HepG2 (cell line): ENCODE measurements around the gene NPB. TPM values are rescaled to one million over a fixed set of nuclear protein-coding genes. Genes with fewer than 3 reads are reported as not detected.

ENCODE experiments used
- AKAP8 ChIP-seq: sonication (generic); formaldehyde crosslinking; IDR thresholded peaks from 2 replicates; pipeline ENCODE4 v1.5.1; 2020; ENCODE audit warnings: mild to moderate bottlenecking, missing genetic modification reagents
- BORCS8-MEF2B ChIP-seq: sonication (generic); formaldehyde crosslinking; IDR thresholded peaks from 2 replicates; pipeline ENCODE4 v1.8.0; 2022; ENCODE audit warnings: mild to moderate bottlenecking, missing genetic modification reagents
- CHD2 ChIP-seq: IDR thresholded peaks from 2 replicates; pipeline ENCODE4 v1.6.1; 2011; ENCODE audit warnings: low read depth, low read length, improper control_type of control experiment
- HDAC1 ChIP-seq: sonication (generic); formaldehyde crosslinking; IDR thresholded peaks from 2 replicates; pipeline ENCODE4 v1.5.1; 2020; ENCODE audit warnings: mild to moderate bottlenecking, missing genetic modification reagents
- NR2F6 ChIP-seq, 2 experiments: IDR thresholded peaks; 2 replicates each; pipeline ENCODE4 v1.6.1; 2016; ENCODE audit warnings: antibody characterized with exemption in 1 of 2, mild to moderate bottlenecking in 1 of 2
- SSRP1 ChIP-seq: IDR thresholded peaks from 2 replicates; pipeline ENCODE4 v1.6.1; 2016; ENCODE audit warnings: control low read depth
- YEATS4 ChIP-seq: sonication (generic); formaldehyde crosslinking; IDR thresholded peaks from 2 replicates; pipeline ENCODE4 v1.4.0; 2020; ENCODE audit warnings: missing genetic modification reagents, borderline replicate concordance
- ZNF556 ChIP-seq: sonication (generic); formaldehyde crosslinking; IDR thresholded peaks from 2 replicates; pipeline ENCODE4 v1.4.0; 2020; ENCODE audit warnings: mild to moderate bottlenecking, missing genetic modification reagents, borderline replicate concordance
- ZNF660 ChIP-seq: sonication (generic); formaldehyde crosslinking; IDR thresholded peaks from 2 replicates; pipeline ENCODE4 v1.5.1; 2020; ENCODE audit warnings: mild to moderate bottlenecking, low read depth, missing genetic modification reagents, borderline replicate concordance
- ZNF782 ChIP-seq: sonication (generic); formaldehyde crosslinking; IDR thresholded peaks from 2 replicates; pipeline ENCODE4 v1.4.0; 2020; ENCODE audit warnings: missing genetic modification reagents, mild to moderate bottlenecking, borderline replicate concordance
- polyA plus RNA-seq, 8 experiments: library from polyadenylated mRNA; depleted of rRNA in 3 of 8; stranded (reverse) in 7 of 8; unstranded in 1 of 8; fragments of >200 nt; fragmentation: Illumina TruSeq in 4 of 8; extraction: Trizol in 4 of 8; gene quantifications; 2 replicates each; pipeline versions ENCODE4 v1.2.1 to v1.2.3, GENCODE V29; 2011 to 2016; ENCODE audit warnings: low read depth in 4 of 8, missing spikeins in 1 of 8, mixed read lengths in 1 of 8; ENCODE audit not compliant: insufficient read depth in 1 of 8
- total RNA-seq, 5 experiments: library from RNA; depleted of rRNA; stranded (reverse); fragments of >200 nt; fragmentation: Illumina TruSeq; extraction: Trizol; gene quantifications; 2 replicates each; pipeline ENCODE4 v1.2.3, GENCODE V29; 2016; ENCODE audit warnings: low read depth in 1 of 5
- TF ChIP-seq, protein P1 (sequence below): sonication (generic); formaldehyde crosslinking; IDR thresholded peaks from 2 replicates; pipeline ENCODE4 v1.4.0; 2020; ENCODE audit warnings: mild to moderate bottlenecking, low read depth, missing genetic modification reagents
- TF ChIP-seq, protein P2 (sequence below): sonication (generic); formaldehyde crosslinking; IDR thresholded peaks from one replicate; pipeline ENCODE4 v1.5.1; 2020; ENCODE audit warnings: mild to moderate bottlenecking, missing genetic modification reagents; ENCODE audit errors: not compliant biosample characterization
- TF ChIP-seq, protein P3 (sequence below): IDR thresholded peaks from 2 replicates; pipeline ENCODE4 v1.6.1; 2016; ENCODE audit warnings: mild to moderate bottlenecking

Gene NPB
- total and polyA plus RNA-seq, 2 of the 13 experiments (the other 11 are each of a cell fraction or from before 2014, with no cell fraction given), result 0.11 to 0.93 TPM

DNA sequence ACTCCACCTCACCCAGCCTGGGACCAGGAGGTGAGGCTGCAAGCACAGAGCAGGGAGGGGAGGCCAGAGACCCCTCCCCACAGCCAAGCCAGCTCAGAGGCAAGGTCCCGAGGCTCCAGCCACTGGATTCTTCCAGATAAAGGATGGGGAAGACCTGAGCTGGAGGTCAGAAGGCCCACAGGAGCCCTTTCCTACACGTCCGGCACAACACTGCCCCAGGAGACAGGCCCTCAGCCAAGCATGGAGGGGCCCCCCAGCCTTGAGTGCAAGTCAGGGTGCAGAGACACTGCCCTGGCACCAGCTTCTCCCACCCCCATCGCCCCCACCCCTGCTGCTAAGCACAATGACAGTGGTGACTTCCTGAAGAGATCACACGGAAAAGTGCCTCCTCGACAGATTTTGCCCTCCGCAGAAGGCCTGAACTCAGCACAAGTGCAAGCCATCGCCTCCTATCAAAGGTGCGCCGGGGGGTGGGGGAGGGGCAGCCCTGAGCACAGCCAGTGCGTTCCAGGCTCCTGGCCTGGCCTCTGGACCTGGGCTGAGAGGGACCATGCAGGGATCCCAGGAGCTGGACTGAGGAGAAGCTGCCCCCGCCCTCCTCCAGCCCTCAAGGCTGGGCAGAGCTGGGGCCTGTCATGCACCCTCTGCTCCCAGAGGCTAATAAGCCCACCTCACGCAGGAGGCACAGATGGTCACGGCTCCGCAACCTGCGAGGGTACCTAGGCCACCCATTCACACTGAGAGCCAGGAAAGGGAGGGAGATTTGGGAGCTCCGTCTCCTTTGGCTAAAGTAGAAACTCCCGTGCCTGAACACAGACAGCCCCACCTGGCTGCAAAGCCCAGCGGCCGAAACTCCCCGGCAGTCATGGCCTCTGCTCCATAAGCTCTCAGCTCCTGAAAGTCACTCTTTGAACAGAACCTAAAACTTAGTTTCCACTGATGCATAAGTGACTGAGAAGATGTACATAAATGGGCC lies 22.8 kb downstream of the NPB start (continued):
- TF ChIP-seq ZNF782 (CRISPR knock-in tag) (peak; percentile 79; the same call in 1 of the 2 replicates), BORCS8-MEF2B (CRISPR knock-in tag) (peak; percentile 48; the same call in 1 of the 2 replicates), ZNF556 (peak; percentile 87; the same call in 1 of the 2 replicates), CHD2 (peak; percentile 71; the same call in 1 of the 2 replicates), HDAC1 (CRISPR knock-in tag) (0 out of 2 replicates have a peak, but pooled peaks have one; percentile 50), SSRP1 (CRISPR knock-in tag) (no peak), ZNF660 (CRISPR knock-in tag) (no peak), AKAP8 (CRISPR knock-in tag) (peak; percentile 54; the same call in 1 of the 2 replicates), YEATS4 (CRISPR knock-in tag) (peak; percentile 35; the same call in 1 of the 2 replicates), NR2F6 (IDR thresholded peaks at IDR 0.05) (peak; percentile 45; the same call in 1 of the 2 replicates), NR2F6 (CRISPR knock-in tag; IDR thresholded peaks at IDR 0.05) (no peak; the same call in 1 of the 2 replicates)
- TF ChIP-seq, protein P1, sequence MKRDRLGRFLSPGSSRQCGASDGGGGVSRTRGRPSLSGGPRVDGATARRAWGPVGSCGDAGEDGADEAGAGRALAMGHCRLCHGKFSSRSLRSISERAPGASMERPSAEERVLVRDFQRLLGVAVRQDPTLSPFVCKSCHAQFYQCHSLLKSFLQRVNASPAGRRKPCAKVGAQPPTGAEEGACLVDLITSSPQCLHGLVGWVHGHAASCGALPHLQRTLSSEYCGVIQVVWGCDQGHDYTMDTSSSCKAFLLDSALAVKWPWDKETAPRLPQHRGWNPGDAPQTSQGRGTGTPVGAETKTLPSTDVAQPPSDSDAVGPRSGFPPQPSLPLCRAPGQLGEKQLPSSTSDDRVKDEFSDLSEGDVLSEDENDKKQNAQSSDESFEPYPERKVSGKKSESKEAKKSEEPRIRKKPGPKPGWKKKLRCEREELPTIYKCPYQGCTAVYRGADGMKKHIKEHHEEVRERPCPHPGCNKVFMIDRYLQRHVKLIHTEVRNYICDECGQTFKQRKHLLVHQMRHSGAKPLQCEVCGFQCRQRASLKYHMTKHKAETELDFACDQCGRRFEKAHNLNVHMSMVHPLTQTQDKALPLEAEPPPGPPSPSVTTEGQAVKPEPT, result 0 out of 2 replicates have a peak, but pooled peaks have one; percentile 29
- TF ChIP-seq, protein P2, sequence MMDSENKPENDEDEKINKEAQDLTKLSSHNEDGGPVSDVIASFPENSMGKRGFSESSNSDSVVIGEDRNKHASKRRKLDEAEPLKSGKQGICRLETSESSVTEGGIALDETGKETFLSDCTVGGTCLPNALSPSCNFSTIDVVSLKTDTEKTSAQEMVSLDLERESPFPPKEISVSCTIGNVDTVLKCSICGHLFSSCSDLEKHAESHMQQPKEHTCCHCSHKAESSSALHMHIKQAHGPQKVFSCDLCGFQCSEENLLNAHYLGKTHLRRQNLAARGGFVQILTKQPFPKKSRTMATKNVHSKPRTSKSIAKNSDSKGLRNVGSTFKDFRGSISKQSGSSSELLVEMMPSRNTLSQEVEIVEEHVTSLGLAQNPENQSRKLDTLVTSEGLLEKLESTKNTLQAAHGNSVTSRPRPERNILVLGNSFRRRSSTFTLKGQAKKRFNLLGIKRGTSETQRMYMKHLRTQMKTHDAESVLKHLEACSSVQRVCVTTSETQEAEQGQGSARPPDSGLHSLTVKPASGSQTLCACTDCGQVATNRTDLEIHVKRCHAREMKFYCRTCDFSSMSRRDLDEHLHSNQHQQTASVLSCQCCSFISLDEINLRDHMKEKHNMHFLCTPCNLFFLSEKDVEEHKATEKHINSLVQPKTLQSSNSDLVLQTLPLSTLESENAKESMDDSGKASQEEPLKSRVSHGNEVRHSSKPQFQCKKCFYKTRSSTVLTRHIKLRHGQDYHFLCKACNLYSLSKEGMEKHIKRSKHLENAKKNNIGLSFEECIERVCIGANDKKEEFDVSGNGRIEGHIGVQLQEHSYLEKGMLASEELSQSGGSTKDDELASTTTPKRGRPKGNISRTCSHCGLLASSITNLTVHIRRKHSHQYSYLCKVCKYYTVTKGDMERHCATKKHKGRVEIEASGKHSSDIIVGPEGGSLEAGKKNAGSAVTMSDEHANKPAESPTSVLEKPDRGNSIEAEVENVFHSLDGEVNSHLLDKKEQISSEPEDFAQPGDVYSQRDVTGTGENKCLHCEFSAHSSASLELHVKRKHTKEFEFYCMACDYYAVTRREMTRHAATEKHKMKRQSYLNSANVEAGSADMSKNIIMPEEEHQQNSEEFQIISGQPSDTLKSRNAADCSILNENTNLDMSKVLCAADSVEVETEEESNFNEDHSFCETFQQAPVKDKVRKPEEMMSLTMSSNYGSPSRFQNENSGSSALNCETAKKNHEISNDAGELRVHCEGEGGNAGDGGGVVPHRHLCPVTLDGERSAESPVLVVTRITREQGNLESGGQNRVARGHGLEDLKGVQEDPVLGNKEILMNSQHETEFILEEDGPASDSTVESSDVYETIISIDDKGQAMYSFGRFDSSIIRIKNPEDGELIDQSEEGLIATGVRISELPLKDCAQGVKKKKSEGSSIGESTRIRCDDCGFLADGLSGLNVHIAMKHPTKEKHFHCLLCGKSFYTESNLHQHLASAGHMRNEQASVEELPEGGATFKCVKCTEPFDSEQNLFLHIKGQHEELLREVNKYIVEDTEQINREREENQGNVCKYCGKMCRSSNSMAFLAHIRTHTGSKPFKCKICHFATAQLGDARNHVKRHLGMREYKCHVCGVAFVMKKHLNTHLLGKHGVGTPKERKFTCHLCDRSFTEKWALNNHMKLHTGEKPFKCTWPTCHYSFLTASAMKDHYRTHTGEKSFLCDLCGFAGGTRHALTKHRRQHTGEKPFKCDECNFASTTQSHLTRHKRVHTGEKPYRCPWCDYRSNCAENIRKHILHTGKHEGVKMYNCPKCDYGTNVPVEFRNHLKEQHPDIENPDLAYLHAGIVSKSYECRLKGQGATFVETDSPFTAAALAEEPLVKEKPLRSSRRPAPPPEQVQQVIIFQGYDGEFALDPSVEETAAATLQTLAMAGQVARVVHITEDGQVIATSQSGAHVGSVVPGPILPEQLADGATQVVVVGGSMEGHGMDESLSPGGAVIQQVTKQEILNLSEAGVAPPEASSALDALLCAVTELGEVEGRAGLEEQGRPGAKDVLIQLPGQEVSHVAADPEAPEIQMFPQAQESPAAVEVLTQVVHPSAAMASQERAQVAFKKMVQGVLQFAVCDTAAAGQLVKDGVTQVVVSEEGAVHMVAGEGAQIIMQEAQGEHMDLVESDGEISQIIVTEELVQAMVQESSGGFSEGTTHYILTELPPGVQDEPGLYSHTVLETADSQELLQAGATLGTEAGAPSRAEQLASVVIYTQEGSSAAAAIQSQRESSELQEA (CRISPR knock-in tag), result no peak
- TF ChIP-seq, protein P3, sequence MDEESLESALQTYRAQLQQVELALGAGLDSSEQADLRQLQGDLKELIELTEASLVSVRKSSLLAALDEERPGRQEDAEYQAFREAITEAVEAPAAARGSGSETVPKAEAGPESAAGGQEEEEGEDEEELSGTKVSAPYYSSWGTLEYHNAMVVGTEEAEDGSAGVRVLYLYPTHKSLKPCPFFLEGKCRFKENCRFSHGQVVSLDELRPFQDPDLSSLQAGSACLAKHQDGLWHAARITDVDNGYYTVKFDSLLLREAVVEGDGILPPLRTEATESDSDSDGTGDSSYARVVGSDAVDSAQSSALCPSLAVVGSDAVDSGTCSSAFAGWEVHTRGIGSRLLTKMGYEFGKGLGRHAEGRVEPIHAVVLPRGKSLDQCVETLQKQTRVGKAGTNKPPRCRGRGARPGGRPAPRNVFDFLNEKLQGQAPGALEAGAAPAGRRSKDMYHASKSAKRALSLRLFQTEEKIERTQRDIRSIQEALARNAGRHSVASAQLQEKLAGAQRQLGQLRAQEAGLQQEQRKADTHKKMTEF, result 0 out of 2 replicates have a peak, but pooled peaks have one; percentile 30
